Keratinocyte (primary cell): ENCODE measurements around the gene SLC16A7. TPM values are rescaled to one million over a fixed set of nuclear protein-coding genes. Genes with fewer than 3 reads are reported as not detected.

ENCODE experiments used
- DNase-seq: peaks from one replicate; pipeline ENCODE4 v3.0.0-alpha.2; 2011; ENCODE audit warnings: low read depth, missing footprints, low spot score
- FAIRE-seq: peaks from 2 replicates; lab custom pipeline; 2011; peaks lifted over from hg19 to GRCh38; lab: Jason Lieb, UNC
- H2AFZ ChIP-seq: 2 replicates; pipeline ENCODE4 v1.6.0; 2012; ENCODE audit warnings: low read length, control low read depth, inconsistent platforms; ENCODE audit not compliant: control insufficient read depth
- H3K27ac ChIP-seq: 2 replicates; pipeline ENCODE4 v1.5.1; 2011; ENCODE audit warnings: low read length; ENCODE audit not compliant: control insufficient read depth, insufficient read depth
- H3K27me3 ChIP-seq: 3 replicates; pipeline ENCODE4 v1.6.0; 2011; ENCODE audit warnings: low read length; ENCODE audit not compliant: control insufficient read depth, insufficient read depth; ENCODE audit errors: extremely low read depth
- H3K36me3 ChIP-seq, 2 experiments: 2 replicates in 1 of 2; 3 replicates in 1 of 2; pipeline ENCODE4 v1.5.1; 2011; ENCODE audit warnings: low read length in 2 of 2, mild to moderate bottlenecking in 1 of 2; ENCODE audit not compliant: control insufficient read depth in 2 of 2, insufficient read depth in 2 of 2; ENCODE audit errors: extremely low read depth in 1 of 2
- H3K4me1 ChIP-seq: 3 replicates; pipeline ENCODE4 v1.5.1; 2011; ENCODE audit warnings: low read length; ENCODE audit not compliant: control insufficient read depth, insufficient read depth; ENCODE audit errors: extremely low read depth
- H3K4me2 ChIP-seq: 3 replicates; pipeline ENCODE4 v1.6.0; 2011; ENCODE audit warnings: low read depth, low read length; ENCODE audit not compliant: control insufficient read depth, insufficient read depth; ENCODE audit errors: extremely low read depth
- H3K4me3 ChIP-seq, 3 experiments: fragments of 200-600 bp in 1 of 3; sonication (generic) in 1 of 3; 2 replicates in 2 of 3; 3 replicates in 1 of 3; pipeline ENCODE4 v1.5.1; 2011 to 2016; ENCODE audit warnings: low read length in 3 of 3, mild to moderate bottlenecking in 3 of 3, control low read depth in 2 of 3, inconsistent platforms in 1 of 3, low read depth in 1 of 3, mixed read lengths in 1 of 3, mixed run types in 1 of 3, moderate library complexity in 1 of 3; ENCODE audit not compliant: control insufficient read depth in 2 of 3, insufficient read depth in 2 of 3; ENCODE audit errors: extremely low read depth in 1 of 3
- H3K79me2 ChIP-seq: 2 replicates; pipeline ENCODE4 v1.6.0; 2012; ENCODE audit warnings: low read length; ENCODE audit not compliant: control insufficient read depth, insufficient read depth
- H3K9ac ChIP-seq: 3 replicates; pipeline ENCODE4 v1.6.0; 2011; ENCODE audit warnings: low read length; ENCODE audit not compliant: control insufficient read depth, insufficient read depth; ENCODE audit errors: extremely low read depth
- H3K9me1 ChIP-seq: 3 replicates; pipeline ENCODE4 v1.6.0; 2011; ENCODE audit warnings: low read length; ENCODE audit not compliant: control insufficient read depth, insufficient read depth; ENCODE audit errors: extremely low read depth
- H3K9me3 ChIP-seq: 2 replicates; pipeline ENCODE4 v1.5.1; 2012; ENCODE audit warnings: low read depth, low read length; ENCODE audit not compliant: control insufficient read depth
- H4K20me1 ChIP-seq: 3 replicates; pipeline ENCODE4 v1.6.0; 2011; ENCODE audit warnings: low read length; ENCODE audit not compliant: control insufficient read depth, insufficient read depth; ENCODE audit errors: extremely low read depth
- CTCF ChIP-seq, 3 experiments: IDR thresholded peaks in 1 of 3; conservative IDR thresholded peaks in 1 of 3; optimal IDR thresholded peaks in 1 of 3; 2 replicates in 2 of 3; 3 replicates in 1 of 3; pipeline versions ENCODE3 to v1.5.1; 2011; ENCODE audit warnings: low read length in 3 of 3, mild to moderate bottlenecking in 3 of 3, moderate library complexity in 2 of 3, control low read depth in 1 of 3, inconsistent platforms in 1 of 3; ENCODE audit not compliant: insufficient read depth in 2 of 3; ENCODE audit errors: extremely low read depth in 1 of 3
- EZH2 ChIP-seq: IDR thresholded peaks from one replicate; pipeline ENCODE4 v1.6.1; 2012; ENCODE audit warnings: inconsistent platforms, mild to moderate bottlenecking, low read length, moderate library complexity
- dilution Hi-C: fragments of 300-500 bp; cut with MboI; formaldehyde crosslinking; loops from one replicate; pipeline ENCODE4 v1.7.0; 2020; ENCODE audit warnings: low sequenced_read_pairs; ENCODE audit not compliant: extremely low pct_ligation_motif_present
- polyA plus RNA-seq, 5 experiments: library from polyadenylated mRNA; depleted of rRNA in 3 of 5; stranded (reverse) in 3 of 5; stranded (forward) in 1 of 5; unstranded in 1 of 5; fragments of >200 nt; gene quantifications; 1 replicate in 1 of 5; 2 replicates in 3 of 5; 3 replicates in 1 of 5; pipeline versions ENCODE4 v1.2.1 to v1.2.3, GENCODE V29; 2011 to 2012; ENCODE audit warnings: missing spikeins in 2 of 5, low read depth in 1 of 5, low replicate concordance in 1 of 5

Gene SLC16A7
- polyA plus RNA-seq, 1 donor (not counting 4 experiments of a cell fraction or from before 2014, with no cell fraction given): 0.87 TPM

- H3K9me1 ChIP-seq: no peaks in the 10 kb centered on the region
- H3K9me3 ChIP-seq: no peaks in the 10 kb centered on the region
- no peaks in the 10 kb centered on the region for H3K4me1 ChIP-seq
- no peak overlapping the region for H2AFZ ChIP-seq
- no peak overlapping the region for H3K4me3 ChIP-seq
- H3K27ac ChIP-seq: no peak overlapping the region
- no peaks in the 10 kb centered on the region for H4K20me1 ChIP-seq
- FAIRE-seq (no peak), DNase-seq (no peak)
- H3K27me3 ChIP-seq: no peaks in the 10 kb centered on the region
- dilution Hi-C loops: no loop called here
- H3K9ac ChIP-seq: no peak overlapping the region
- H3K36me3 ChIP-seq: no peaks in the 10 kb centered on the region
- no peak overlapping the region for H3K4me2 ChIP-seq
- H3K79me2 ChIP-seq: no peaks in the 10 kb centered on the region
- no peak for TF ChIP-seq EZH2
- no peak for TF ChIP-seq CTCF (optimal IDR thresholded peaks at IDR 0.05 in 1 of 3, IDR thresholded peaks at IDR 0.05 in 1 of 3, conservative IDR thresholded peaks at IDR 0.05 in 1 of 3; ENCODE audit: extremely low read depth in 1 of 3, insufficient read depth in 2 of 3, low read length in 3 of 3)
These were observed 15.8 kb upstream of the SLC16A7 start for GRCh38 chr12:59580050-59580449.

DNA sequence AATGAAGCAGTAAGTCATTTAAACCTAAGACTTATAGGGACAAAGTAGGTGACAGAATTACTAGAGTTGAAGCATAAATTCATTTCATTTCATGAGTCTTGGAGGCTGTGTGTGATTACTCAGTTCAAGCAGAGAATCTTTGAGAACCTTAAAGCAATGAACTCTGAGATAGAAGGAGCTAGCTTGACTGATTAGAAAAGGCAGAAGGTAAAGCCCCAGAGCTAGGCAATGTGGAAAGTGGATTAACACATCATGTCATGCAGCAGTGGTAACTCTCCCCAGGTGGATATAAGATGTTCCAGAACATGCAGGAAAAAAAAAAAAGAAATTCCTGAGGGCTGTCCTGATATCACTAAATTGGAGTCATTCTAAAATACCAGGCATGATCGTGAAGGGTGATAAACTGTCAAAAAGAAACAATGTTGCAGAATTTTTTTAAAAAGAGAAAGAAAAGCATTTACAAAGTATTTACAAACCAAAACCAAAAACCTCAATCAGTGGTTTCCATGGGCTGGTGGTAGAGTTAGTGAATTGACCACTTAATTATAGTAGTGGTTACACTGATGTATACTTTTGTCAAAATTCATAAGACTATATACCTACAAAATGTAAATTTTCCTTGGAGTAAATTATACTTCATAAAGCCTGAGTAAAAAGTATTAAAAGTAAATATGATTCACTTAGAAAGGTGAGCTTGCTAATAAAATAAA, 12.7 kb upstream of the SLC16A7 start:
- dilution Hi-C loops: no loop called here
- Histone ChIP-seq H4K20me1 (no peaks in the 10 kb centered on the region), H3K9ac (no peak overlapping the region), H3K36me3 (no peaks in the 10 kb centered on the region), H3K4me1 (no peaks in the 10 kb centered on the region), H2AFZ (no peak overlapping the region), H3K27ac (no peak overlapping the region), H3K27me3 (no peaks in the 10 kb centered on the region), H3K79me2 (no peaks in the 10 kb centered on the region), H3K4me3 (no peak overlapping the region), H3K9me3 (no peaks in the 10 kb centered on the region), H3K4me2 (no peak overlapping the region), H3K9me1 (no peaks in the 10 kb centered on the region)
- no peak for FAIRE-seq
- no peak for DNase-seq
- TF ChIP-seq CTCF (optimal IDR thresholded peaks at IDR 0.05 in 1 of 3, IDR thresholded peaks at IDR 0.05 in 1 of 3, conservative IDR thresholded peaks at IDR 0.05 in 1 of 3; ENCODE audit: extremely low read depth in 1 of 3, insufficient read depth in 2 of 3, low read length in 3 of 3): no peak
- no peak for TF ChIP-seq EZH2
